Thyroid gland (tissue), 4 donors: ENCODE results near the gene FADD.

Experiments
- POLR2A ChIP-seq, 2 donors: fragments of 450-650 bp; IDR thresholded peaks; one replicate each; pipeline ENCODE4 v1.6.1; 2017; ENCODE audit warnings: antibody characterized with exemption in 2 of 2, mild to moderate bottlenecking in 2 of 2, moderate library complexity in 1 of 2
- TF ChIP-seq, protein P1 (sequence below), 6 experiments: fragments of 200-600 bp in 3 of 6; fragments of 450-650 bp in 3 of 6; sonication (generic) in 3 of 6; IDR thresholded peaks; one replicate each; pipeline ENCODE4 v1.5.1; 2016 to 2019; ENCODE audit warnings: antibody characterized with exemption in 6 of 6, mild to moderate bottlenecking in 2 of 6, inconsistent platforms in 1 of 6, moderate library complexity in 1 of 6

DNA sequence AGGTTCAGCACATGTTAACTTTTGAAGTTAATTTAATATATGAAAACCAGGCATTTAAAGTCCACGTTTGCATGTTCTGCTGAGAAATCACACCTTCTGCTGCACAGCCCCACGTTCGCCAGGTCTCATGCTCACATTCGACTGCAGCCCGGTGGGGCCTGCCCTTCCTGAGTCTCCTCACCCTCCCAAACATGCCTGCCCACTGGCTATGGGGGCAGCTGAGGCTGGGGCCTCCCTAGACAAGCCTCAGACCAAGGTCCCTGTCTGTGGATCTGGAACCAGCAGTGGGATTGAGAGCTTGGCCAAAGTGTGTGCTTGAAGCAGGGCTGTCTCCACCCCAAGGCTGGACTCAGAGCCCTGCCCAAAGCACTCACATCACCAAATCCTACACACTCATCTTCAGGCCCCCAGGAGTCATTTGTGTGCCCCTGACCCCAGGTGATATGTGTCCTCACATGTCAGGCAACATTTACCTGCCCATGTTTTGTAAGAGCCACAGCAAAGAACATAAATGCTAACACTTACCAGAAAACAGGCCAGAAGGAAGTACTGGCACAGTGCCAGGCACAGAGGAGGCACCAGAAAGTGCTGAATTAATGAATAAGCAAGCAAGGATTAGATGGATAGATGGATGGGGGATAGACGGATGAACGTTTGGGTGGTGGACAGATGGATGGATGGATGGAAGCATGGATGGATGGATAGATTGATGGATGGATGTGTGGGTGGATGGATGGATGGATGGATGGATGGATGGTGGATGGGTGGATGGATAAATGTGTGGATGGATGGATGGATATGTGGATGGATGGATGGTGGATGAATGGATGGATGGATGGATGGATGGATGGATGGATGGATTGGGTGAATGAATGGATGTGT lies 9.4 kb upstream of the FADD start:
- TF ChIP-seq, protein P1, sequence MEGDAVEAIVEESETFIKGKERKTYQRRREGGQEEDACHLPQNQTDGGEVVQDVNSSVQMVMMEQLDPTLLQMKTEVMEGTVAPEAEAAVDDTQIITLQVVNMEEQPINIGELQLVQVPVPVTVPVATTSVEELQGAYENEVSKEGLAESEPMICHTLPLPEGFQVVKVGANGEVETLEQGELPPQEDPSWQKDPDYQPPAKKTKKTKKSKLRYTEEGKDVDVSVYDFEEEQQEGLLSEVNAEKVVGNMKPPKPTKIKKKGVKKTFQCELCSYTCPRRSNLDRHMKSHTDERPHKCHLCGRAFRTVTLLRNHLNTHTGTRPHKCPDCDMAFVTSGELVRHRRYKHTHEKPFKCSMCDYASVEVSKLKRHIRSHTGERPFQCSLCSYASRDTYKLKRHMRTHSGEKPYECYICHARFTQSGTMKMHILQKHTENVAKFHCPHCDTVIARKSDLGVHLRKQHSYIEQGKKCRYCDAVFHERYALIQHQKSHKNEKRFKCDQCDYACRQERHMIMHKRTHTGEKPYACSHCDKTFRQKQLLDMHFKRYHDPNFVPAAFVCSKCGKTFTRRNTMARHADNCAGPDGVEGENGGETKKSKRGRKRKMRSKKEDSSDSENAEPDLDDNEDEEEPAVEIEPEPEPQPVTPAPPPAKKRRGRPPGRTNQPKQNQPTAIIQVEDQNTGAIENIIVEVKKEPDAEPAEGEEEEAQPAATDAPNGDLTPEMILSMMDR (IDR thresholded peaks at IDR 0.05), result no peak
- TF ChIP-seq POLR2A (IDR thresholded peaks at IDR 0.05), result no peak
